HepG2 (cell line): ENCODE results near the gene MYL11. TPM values are rescaled to one million over a fixed set of nuclear protein-coding genes. Genes with fewer than 3 reads are reported as not detected.
A peak's percentile ranks its signal among the peaks of the same experiment; 100 is the strongest.

ENCODE experiments used
- NFE2L1 ChIP-seq: sonication (generic); formaldehyde crosslinking; IDR thresholded peaks from 2 replicates; pipeline ENCODE4 v1.4.0; 2020; ENCODE audit warnings: missing genetic modification reagents, mild to moderate bottlenecking, borderline replicate concordance
- SRSF9 ChIP-seq: fragments of 200-400 bp; formaldehyde crosslinking; IDR thresholded peaks from 2 replicates; pipeline ENCODE4 v1.6.1; 2018; ENCODE audit warnings: borderline replicate concordance, mild to moderate bottlenecking, low read depth, low read length; ENCODE audit not compliant: insufficient read depth, poor library complexity, severe bottlenecking
- YEATS2 ChIP-seq: sonication (generic); formaldehyde crosslinking; IDR thresholded peaks from 2 replicates; pipeline ENCODE4 v1.4.0; 2020; ENCODE audit warnings: missing genetic modification reagents, borderline replicate concordance
- ZNF350 ChIP-seq: sonication (generic); formaldehyde crosslinking; IDR thresholded peaks from 2 replicates; pipeline ENCODE4 v1.4.0; 2020; ENCODE audit warnings: mild to moderate bottlenecking, low read depth, missing genetic modification reagents, borderline replicate concordance
- ZNF619 ChIP-seq: sonication (generic); formaldehyde crosslinking; IDR thresholded peaks from 2 replicates; pipeline ENCODE4 v1.4.0; 2020; ENCODE audit warnings: mild to moderate bottlenecking, missing genetic modification reagents
- ZSCAN25 ChIP-seq: sonication (generic); formaldehyde crosslinking; IDR thresholded peaks from 2 replicates; pipeline ENCODE4 v1.8.0; 2022; ENCODE audit warnings: mild to moderate bottlenecking, missing genetic modification reagents
- polyA plus RNA-seq, 8 experiments: library from polyadenylated mRNA; depleted of rRNA in 3 of 8; stranded (reverse) in 7 of 8; unstranded in 1 of 8; fragments of >200 nt; fragmentation: Illumina TruSeq in 4 of 8; extraction: Trizol in 4 of 8; gene quantifications; 2 replicates each; pipeline versions ENCODE4 v1.2.1 to v1.2.3, GENCODE V29; 2011 to 2016; ENCODE audit warnings: low read depth in 4 of 8, missing spikeins in 1 of 8, mixed read lengths in 1 of 8; ENCODE audit not compliant: insufficient read depth in 1 of 8
- total RNA-seq, 5 experiments: library from RNA; depleted of rRNA; stranded (reverse); fragments of >200 nt; fragmentation: Illumina TruSeq; extraction: Trizol; gene quantifications; 2 replicates each; pipeline ENCODE4 v1.2.3, GENCODE V29; 2016; ENCODE audit warnings: low read depth in 1 of 5
- TF ChIP-seq, protein P1 (sequence below): sonication (generic); formaldehyde crosslinking; IDR thresholded peaks from 2 replicates; pipeline ENCODE4 v1.4.0; 2020; ENCODE audit warnings: missing genetic modification reagents
- TF ChIP-seq, protein P2 (sequence below): sonication (generic); formaldehyde crosslinking; conservative IDR thresholded peaks from 2 replicates; pipeline ENCODE4 v1.4.0; 2020; ENCODE audit warnings: mild to moderate bottlenecking, missing genetic modification reagents, moderate library complexity
- TF ChIP-seq, protein P3 (sequence below): sonication (generic); formaldehyde crosslinking; IDR thresholded peaks from 2 replicates; pipeline ENCODE4 v1.8.0; 2022; ENCODE audit warnings: mild to moderate bottlenecking, missing genetic modification reagents, borderline replicate concordance
- TF ChIP-seq, protein P4 (sequence below): IDR thresholded peaks from 2 replicates; pipeline ENCODE4 v1.6.1; 2016; ENCODE audit warnings: low read depth, control low read depth
- TF ChIP-seq, protein P5 (sequence below): fragments of 450-650 bp; IDR thresholded peaks from 2 replicates; pipeline ENCODE4 v1.6.1; 2017; ENCODE audit warnings: mild to moderate bottlenecking
- TF ChIP-seq, protein P6 (sequence below): sonication (generic); formaldehyde crosslinking; IDR thresholded peaks from 2 replicates; pipeline ENCODE4 v1.4.0; 2020; ENCODE audit warnings: missing genetic modification reagents

MYL11 gene
- total and polyA plus RNA-seq, 2 of the 13 experiments (the other 11 are each of a cell fraction or from before 2014, with no cell fraction given), result not detected

DNA sequence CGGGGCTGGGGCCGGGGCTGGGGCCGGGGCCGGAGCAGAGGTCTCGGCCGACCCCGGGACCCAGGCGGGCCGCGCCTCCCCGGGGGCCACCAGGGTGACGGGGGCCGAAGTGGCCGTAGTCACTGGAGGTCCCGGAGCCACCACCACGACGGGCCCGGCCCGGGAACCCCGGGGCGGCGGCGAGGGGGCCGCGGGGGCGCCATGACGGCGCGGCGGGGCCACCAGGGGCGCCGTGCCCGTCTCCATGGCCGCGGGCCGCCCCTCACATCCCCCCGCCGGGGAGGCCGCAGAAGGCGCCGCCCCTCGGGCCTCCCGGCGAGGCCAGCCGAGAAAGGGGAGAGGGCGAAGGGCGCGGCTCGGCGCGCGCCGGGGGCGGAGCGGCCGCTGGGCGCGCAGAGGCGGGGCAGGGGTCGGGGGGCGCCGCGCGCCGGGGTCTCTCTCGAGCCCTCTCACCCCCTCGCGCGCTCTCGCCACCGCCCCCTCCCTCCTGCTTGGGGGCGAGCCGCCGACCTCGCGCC lies 4.6 kb upstream of the MYL11 start (continued):
- TF ChIP-seq, protein P1, sequence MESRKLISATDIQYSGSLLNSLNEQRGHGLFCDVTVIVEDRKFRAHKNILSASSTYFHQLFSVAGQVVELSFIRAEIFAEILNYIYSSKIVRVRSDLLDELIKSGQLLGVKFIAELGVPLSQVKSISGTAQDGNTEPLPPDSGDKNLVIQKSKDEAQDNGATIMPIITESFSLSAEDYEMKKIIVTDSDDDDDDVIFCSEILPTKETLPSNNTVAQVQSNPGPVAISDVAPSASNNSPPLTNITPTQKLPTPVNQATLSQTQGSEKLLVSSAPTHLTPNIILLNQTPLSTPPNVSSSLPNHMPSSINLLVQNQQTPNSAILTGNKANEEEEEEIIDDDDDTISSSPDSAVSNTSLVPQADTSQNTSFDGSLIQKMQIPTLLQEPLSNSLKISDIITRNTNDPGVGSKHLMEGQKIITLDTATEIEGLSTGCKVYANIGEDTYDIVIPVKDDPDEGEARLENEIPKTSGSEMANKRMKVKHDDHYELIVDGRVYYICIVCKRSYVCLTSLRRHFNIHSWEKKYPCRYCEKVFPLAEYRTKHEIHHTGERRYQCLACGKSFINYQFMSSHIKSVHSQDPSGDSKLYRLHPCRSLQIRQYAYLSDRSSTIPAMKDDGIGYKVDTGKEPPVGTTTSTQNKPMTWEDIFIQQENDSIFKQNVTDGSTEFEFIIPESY (CRISPR knock-in tag), result no peak
- TF ChIP-seq, protein P2, sequence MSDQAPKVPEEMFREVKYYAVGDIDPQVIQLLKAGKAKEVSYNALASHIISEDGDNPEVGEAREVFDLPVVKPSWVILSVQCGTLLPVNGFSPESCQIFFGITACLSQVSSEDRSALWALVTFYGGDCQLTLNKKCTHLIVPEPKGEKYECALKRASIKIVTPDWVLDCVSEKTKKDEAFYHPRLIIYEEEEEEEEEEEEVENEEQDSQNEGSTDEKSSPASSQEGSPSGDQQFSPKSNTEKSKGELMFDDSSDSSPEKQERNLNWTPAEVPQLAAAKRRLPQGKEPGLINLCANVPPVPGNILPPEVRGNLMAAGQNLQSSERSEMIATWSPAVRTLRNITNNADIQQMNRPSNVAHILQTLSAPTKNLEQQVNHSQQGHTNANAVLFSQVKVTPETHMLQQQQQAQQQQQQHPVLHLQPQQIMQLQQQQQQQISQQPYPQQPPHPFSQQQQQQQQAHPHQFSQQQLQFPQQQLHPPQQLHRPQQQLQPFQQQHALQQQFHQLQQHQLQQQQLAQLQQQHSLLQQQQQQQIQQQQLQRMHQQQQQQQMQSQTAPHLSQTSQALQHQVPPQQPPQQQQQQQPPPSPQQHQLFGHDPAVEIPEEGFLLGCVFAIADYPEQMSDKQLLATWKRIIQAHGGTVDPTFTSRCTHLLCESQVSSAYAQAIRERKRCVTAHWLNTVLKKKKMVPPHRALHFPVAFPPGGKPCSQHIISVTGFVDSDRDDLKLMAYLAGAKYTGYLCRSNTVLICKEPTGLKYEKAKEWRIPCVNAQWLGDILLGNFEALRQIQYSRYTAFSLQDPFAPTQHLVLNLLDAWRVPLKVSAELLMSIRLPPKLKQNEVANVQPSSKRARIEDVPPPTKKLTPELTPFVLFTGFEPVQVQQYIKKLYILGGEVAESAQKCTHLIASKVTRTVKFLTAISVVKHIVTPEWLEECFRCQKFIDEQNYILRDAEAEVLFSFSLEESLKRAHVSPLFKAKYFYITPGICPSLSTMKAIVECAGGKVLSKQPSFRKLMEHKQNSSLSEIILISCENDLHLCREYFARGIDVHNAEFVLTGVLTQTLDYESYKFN (CRISPR knock-in tag), result peak; percentile 31; the same call in 1 of the 2 replicates
- TF ChIP-seq ZSCAN25 (CRISPR knock-in tag), result no peak
- no peak for TF ChIP-seq NFE2L1 (CRISPR knock-in tag)
- TF ChIP-seq, protein P3, sequence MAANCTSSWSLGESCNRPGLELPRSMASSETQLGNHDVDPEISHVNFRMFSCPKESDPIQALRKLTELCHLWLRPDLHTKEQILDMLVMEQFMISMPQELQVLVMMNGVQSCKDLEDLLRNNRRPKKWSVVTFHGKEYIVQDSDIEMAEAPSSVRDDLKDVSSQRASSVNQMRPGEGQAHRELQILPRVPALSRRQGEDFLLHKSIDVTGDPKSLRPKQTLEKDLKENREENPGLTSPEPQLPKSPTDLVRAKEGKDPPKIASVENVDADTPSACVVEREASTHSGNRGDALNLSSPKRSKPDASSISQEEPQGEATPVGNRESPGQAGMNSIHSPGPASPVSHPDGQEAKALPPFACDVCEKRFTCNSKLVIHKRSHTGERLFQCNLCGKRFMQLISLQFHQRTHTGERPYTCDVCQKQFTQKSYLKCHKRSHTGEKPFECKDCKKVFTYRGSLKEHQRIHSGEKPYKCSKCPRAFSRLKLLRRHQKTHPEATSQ, result no peak
- TF ChIP-seq YEATS2 (CRISPR knock-in tag), result no peak
- TF ChIP-seq, protein P4, sequence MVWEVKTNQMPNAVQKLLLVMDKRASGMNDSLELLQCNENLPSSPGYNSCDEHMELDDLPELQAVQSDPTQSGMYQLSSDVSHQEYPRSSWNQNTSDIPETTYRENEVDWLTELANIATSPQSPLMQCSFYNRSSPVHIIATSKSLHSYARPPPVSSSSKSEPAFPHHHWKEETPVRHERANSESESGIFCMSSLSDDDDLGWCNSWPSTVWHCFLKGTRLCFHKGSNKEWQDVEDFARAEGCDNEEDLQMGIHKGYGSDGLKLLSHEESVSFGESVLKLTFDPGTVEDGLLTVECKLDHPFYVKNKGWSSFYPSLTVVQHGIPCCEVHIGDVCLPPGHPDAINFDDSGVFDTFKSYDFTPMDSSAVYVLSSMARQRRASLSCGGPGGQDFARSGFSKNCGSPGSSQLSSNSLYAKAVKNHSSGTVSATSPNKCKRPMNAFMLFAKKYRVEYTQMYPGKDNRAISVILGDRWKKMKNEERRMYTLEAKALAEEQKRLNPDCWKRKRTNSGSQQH (CRISPR knock-in tag), result no peak
- TF ChIP-seq, protein P5, sequence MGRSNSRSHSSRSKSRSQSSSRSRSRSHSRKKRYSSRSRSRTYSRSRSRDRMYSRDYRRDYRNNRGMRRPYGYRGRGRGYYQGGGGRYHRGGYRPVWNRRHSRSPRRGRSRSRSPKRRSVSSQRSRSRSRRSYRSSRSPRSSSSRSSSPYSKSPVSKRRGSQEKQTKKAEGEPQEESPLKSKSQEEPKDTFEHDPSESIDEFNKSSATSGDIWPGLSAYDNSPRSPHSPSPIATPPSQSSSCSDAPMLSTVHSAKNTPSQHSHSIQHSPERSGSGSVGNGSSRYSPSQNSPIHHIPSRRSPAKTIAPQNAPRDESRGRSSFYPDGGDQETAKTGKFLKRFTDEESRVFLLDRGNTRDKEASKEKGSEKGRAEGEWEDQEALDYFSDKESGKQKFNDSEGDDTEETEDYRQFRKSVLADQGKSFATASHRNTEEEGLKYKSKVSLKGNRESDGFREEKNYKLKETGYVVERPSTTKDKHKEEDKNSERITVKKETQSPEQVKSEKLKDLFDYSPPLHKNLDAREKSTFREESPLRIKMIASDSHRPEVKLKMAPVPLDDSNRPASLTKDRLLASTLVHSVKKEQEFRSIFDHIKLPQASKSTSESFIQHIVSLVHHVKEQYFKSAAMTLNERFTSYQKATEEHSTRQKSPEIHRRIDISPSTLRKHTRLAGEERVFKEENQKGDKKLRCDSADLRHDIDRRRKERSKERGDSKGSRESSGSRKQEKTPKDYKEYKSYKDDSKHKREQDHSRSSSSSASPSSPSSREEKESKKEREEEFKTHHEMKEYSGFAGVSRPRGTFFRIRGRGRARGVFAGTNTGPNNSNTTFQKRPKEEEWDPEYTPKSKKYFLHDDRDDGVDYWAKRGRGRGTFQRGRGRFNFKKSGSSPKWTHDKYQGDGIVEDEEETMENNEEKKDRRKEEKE, result no peak
- TF ChIP-seq, protein P6, sequence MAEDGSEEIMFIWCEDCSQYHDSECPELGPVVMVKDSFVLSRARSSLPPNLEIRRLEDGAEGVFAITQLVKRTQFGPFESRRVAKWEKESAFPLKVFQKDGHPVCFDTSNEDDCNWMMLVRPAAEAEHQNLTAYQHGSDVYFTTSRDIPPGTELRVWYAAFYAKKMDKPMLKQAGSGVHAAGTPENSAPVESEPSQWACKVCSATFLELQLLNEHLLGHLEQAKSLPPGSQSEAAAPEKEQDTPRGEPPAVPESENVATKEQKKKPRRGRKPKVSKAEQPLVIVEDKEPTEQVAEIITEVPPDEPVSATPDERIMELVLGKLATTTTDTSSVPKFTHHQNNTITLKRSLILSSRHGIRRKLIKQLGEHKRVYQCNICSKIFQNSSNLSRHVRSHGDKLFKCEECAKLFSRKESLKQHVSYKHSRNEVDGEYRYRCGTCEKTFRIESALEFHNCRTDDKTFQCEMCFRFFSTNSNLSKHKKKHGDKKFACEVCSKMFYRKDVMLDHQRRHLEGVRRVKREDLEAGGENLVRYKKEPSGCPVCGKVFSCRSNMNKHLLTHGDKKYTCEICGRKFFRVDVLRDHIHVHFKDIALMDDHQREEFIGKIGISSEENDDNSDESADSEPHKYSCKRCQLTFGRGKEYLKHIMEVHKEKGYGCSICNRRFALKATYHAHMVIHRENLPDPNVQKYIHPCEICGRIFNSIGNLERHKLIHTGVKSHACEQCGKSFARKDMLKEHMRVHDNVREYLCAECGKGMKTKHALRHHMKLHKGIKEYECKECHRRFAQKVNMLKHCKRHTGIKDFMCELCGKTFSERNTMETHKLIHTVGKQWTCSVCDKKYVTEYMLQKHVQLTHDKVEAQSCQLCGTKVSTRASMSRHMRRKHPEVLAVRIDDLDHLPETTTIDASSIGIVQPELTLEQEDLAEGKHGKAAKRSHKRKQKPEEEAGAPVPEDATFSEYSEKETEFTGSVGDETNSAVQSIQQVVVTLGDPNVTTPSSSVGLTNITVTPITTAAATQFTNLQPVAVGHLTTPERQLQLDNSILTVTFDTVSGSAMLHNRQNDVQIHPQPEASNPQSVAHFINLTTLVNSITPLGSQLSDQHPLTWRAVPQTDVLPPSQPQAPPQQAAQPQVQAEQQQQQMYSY (CRISPR knock-in tag), result no peak
- no peak for TF ChIP-seq SRSF9
- TF ChIP-seq ZNF350 (CRISPR knock-in tag), result no peak
- TF ChIP-seq ZNF619 (CRISPR knock-in tag), result no peak
